ENCODE measurements around the gene CCP110.

CCP110 gene

DNA sequence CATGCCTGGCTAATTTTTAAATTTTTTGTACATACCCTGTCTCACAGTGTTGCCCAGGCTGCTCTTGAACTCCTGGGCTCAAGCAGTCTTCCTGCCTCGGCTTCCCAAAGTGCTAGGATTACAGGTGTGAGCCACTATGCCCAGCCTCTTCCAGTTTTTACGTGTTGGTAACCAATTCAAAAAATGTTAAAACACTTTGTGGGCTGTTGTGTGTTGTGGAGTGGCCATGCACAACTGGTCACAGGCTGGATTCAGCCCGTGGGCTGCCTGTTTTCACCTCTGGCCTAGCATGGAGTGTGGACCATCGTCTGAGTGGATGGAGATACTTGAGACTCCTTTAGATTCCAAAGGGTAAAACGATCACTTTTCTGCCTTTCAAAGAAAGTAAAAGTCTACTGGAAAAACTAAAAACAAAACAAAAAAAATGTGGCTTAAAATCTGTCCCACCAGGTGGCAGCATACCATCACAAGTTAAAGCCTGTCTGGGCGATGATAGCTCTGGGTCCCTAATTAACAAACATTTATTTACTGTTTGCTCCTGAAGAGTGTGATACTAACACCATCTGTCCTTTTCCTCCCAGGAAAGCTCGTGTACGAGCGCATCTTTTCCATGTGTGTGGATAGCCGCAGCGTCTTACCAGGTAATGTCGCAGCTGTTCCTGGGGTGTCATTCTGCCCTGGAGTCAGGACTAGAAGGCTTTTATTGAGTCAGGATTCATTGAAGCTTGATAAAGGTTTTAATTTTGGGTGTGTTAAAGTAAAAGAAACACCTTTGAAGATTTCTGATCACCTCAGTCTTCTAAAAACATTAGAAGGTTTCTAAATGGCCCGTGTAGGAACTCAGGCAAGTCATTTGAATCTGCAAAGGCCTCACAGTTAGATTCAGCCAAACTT, 77.6 kb downstream of the CCP110 start:
- peak; percentile 11 to 31 for DNase-seq
